Right atrium auricular region (tissue), 2 donors: ENCODE measurements around the gene LRRC56. TPM values are rescaled to one million over a fixed set of nuclear protein-coding genes. Genes with fewer than 3 reads are reported as not detected.

Experiments used
- DNase-seq: peaks from one replicate; pipeline ENCODE4 v3.0.0-alpha.2; 2019; ENCODE audit warnings: low spot score
- H3K27ac ChIP-seq, 2 donors: fragments of 200-600 bp; sonication (generic); 1 replicate in 1 of 2; 2 replicates in 1 of 2; pipeline ENCODE4 v1.5.1; 2016 to 2019
- H3K27me3 ChIP-seq, 2 donors: fragments of 200-600 bp; sonication (generic); one replicate each; pipeline versions ENCODE4 v1.5.1 to v1.6.0; 2017 to 2019
- H3K36me3 ChIP-seq: fragments of 200-600 bp; sonication (generic); one replicate; pipeline ENCODE4 v1.5.1; 2016
- H3K4me1 ChIP-seq, 2 donors: fragments of 200-600 bp; sonication (generic); one replicate each; pipeline versions ENCODE4 v1.5.1 to v1.6.0; 2017 to 2019
- H3K4me3 ChIP-seq, 2 donors: fragments of 200-600 bp; sonication (generic); 1 replicate in 1 of 2; 2 replicates in 1 of 2; pipeline ENCODE4 v1.5.1; 2017 to 2019; ENCODE audit warnings: mild to moderate bottlenecking in 1 of 2, moderate library complexity in 1 of 2
- H3K9me3 ChIP-seq, 2 donors: fragments of 200-600 bp; sonication (generic); one replicate each; pipeline ENCODE4 v1.5.1; 2019
- CTCF ChIP-seq, 2 donors: fragments of 200-600 bp; sonication (generic); IDR thresholded peaks; one replicate each; pipeline ENCODE4 v1.5.1; 2019; ENCODE audit warnings: antibody characterized with exemption in 2 of 2
- total RNA-seq, 2 donors: library from RNA; depleted of rRNA; stranded (reverse); fragments of >200 nt; gene quantifications; one replicate each; pipeline ENCODE4 v1.1.0, GENCODE V29; 2016

LRRC56 gene
- total RNA-seq, 2 donors from 2014 or later, result 0.12 to 0.15 TPM

DNA sequence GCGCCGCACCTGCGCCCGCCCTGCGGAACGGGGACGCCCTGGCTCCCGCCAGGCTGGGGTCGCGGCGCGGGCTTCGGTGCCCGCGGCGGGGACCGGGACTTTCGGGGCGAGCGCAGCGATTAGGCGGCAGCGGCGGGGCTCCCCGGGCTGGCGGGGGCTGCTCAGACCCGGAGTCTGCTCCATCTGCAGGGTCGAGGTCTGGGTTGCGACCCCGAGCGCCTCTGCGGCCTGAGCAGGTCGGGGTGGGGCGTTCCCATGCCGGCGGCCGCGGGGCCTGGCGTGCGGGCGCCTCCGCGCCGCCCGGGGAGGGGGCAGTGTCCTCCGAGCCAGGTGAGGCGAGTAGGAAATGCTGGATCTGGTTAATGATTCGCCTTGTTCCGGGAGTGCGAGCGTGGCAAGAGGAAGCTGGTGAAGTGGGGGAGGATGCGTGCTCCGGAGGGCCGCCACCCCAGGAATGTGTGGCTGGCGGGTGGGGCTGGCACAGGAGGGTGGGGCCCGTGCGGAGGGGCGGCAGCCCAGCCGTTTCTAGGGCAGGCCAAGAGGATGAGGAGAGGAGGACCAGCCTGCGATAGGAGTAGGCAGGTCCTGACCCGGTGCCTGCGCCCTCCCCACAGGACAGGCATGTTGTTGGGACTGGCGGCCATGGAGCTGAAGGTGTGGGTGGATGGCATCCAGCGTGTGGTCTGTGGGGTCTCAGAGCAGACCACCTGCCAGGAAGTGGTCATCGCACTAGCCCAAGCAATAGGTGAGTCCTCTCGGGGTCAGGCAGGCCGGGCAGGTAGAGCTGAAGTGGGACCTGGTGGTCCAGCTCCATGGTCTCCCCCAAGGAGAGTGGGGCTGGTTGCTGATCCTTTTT is 24.0 kb downstream of the LRRC56 start:
- Histone ChIP-seq H3K27ac (no peak overlapping the region), H3K9me3 (no peaks in the 10 kb centered on the region), H3K36me3 (no peaks in the 10 kb centered on the region), H3K27me3 (peaks cover 4% of the 10 kb centered on the region in 2 donors), H3K4me3 (peak overlapping the region; percentile 56 to 91), H3K4me1 (peaks cover 0 to 17% of the 10 kb centered on the region in 2 donors)
- DNase-seq, result no peak
- no peak for TF ChIP-seq CTCF (IDR thresholded peaks at IDR 0.05)

DNA sequence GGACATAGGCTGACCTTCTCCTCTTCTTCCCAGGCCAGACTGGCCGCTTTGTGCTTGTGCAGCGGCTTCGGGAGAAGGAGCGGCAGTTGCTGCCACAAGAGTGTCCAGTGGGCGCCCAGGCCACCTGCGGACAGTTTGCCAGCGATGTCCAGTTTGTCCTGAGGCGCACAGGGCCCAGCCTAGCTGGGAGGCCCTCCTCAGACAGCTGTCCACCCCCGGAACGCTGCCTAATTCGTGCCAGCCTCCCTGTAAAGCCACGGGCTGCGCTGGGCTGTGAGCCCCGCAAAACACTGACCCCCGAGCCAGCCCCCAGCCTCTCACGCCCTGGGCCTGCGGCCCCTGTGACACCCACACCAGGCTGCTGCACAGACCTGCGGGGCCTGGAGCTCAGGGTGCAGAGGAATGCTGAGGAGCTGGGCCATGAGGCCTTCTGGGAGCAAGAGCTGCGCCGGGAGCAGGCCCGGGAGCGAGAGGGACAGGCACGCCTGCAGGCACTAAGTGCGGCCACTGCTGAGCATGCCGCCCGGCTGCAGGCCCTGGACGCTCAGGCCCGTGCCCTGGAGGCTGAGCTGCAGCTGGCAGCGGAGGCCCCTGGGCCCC is 24.8 kb downstream of the LRRC56 start:
- no peak for TF ChIP-seq CTCF (IDR thresholded peaks at IDR 0.05)
- DNase-seq, result no peak
- H3K9me3 ChIP-seq, result no peaks in the 10 kb centered on the region
- H3K4me3 ChIP-seq, result peak overlapping the region in 1 of 2 donors; percentile 91
- H3K27me3 ChIP-seq, result no peaks in the 10 kb centered on the region
- H3K36me3 ChIP-seq, result no peaks in the 10 kb centered on the region
- peaks cover 0 to 19% of the 10 kb centered on the region in 2 donors for H3K4me1 ChIP-seq
- H3K27ac ChIP-seq, result no peak overlapping the region

DNA sequence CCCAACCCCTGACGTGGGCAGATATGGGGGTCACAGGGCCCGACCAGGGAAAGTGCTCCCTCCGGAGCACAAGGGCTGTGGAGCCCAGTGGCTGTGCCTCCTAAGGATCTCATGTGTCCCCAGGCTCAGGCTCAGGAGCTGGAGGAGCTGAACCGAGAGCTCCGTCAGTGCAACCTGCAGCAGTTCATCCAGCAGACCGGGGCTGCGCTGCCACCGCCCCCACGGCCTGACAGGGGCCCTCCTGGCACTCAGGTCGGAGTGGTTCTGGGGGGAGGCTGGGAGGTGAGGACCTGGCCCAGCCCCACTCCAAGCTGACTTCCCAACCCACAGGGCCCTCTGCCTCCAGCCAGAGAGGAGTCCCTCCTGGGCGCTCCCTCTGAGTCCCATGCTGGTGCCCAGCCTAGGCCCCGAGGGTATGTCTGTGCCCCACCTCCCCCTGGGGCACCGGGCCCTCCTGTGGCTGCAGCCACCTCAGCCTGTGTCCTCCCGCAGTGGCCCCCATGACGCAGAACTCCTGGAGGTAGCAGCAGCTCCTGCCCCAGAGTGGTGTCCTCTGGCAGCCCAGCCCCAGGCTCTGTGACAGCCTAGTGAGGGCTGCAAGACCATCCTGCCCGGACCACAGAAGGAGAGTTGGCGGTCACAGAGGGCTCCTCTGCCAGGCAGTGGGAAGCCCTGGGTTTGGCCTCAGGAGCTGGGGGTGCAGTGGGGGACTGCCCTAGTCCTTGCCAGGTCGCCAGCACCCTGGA is 25.9 kb downstream of the LRRC56 start:
- no peaks in the 10 kb centered on the region for H3K27me3 ChIP-seq
- no peak for DNase-seq
- H3K27ac ChIP-seq, result no peak overlapping the region
- H3K36me3 ChIP-seq, result no peaks in the 10 kb centered on the region
- no peak overlapping the region for H3K4me3 ChIP-seq
- no peak for TF ChIP-seq CTCF (IDR thresholded peaks at IDR 0.05)
- H3K4me1 ChIP-seq, result peaks cover 0 to 29% of the 10 kb centered on the region in 2 donors
- H3K9me3 ChIP-seq, result no peaks in the 10 kb centered on the region

GRCh38 chr11:563812-564578 is 26.7 kb downstream of the LRRC56 start:
- H3K36me3 ChIP-seq, result no peaks in the 10 kb centered on the region
- DNase-seq, result no peak
- no peak overlapping the region for H3K4me3 ChIP-seq
- no peaks in the 10 kb centered on the region for H3K27me3 ChIP-seq
- no peak for TF ChIP-seq CTCF (IDR thresholded peaks at IDR 0.05)
- H3K27ac ChIP-seq, result no peak overlapping the region
- peaks cover 0 to 31% of the 10 kb centered on the region in 2 donors for H3K4me1 ChIP-seq
- no peaks in the 10 kb centered on the region for H3K9me3 ChIP-seq

DNA sequence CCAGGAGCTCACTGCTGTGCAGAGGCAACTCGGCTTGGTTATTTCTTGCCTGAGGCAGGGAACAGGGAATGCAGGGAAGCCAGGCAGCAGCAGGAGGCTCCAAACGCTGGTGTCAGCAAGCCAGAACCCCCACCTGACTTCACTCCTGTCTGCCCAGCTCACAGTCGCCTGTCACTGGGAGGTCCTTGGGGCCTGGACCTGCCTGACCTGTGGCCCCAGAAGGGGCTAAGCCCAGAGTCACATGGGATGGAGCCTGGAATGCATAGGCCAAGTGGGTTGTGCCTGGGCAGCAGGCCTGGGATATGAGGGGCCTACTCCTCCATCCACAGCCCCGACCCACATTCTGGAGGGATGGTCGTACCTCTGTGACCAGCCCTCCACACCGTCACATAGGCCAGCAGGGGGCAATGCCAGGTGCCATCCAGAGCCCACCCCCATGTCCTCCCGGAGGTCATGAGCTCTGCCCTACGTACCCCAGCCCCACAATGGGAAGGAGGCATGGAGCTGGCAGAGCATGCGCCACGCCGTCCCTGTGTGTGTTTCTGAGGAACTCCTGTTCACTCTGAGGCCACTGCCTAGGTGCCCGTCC is 28.7 kb downstream of the LRRC56 start:
- no peak overlapping the region for H3K27ac ChIP-seq
- DNase-seq, result no peak

More for the DNA sequence above, 28.7 kb downstream of the LRRC56 start:
- peaks cover 0 to 34% of the 10 kb centered on the region in 2 donors for H3K4me1 ChIP-seq
- H3K36me3 ChIP-seq, result no peaks in the 10 kb centered on the region
- no peaks in the 10 kb centered on the region for H3K9me3 ChIP-seq
- H3K27me3 ChIP-seq, result no peaks in the 10 kb centered on the region
- TF ChIP-seq CTCF (IDR thresholded peaks at IDR 0.05), result no peak
- no peak overlapping the region for H3K4me3 ChIP-seq
